Activated CD8-positive, alpha-beta T cell treated with anti-CD3 and anti-CD28 coated beads, Interleukin-2, amount 10 ng/mL, durations not matched to agents 7 days and 5 days (primary cell): ENCODE measurements around the gene TWIST2. TPM values are rescaled to one million over a fixed set of nuclear protein-coding genes. Genes with fewer than 3 reads are reported as not detected.

Experiments
- ATAC-seq: fragments of 150-1000 bp; cut with Tn5 transposase; one replicate; pipeline ENCODE4 v1.10.0; 2021; ENCODE audit warnings: moderate library complexity
- CTCF ChIA-PET: fragments of 350-600 bp; sonication (Branson Sonifier 250); formaldehyde crosslinking; loops from one replicate; lab custom pipeline; 2021; ENCODE audit warnings: antibody characterized with exemption; lab: Charles Lee
- POLR2A ChIA-PET: fragments of 350-600 bp; sonication (Branson Sonifier 250); formaldehyde crosslinking; loops from one replicate; lab custom pipeline; 2021; ENCODE audit warnings: antibody characterized with exemption; lab: Charles Lee
- DNase-seq: peaks from one replicate; pipeline ENCODE4 v3.0.0-alpha.2; 2020
- H3K27ac Mint-ChIP-seq: one replicate; pipeline ENCODE4 v1.8.0; 2021; ENCODE audit warnings: mild to moderate bottlenecking, mixed read lengths
- H3K27me3 Mint-ChIP-seq: one replicate; pipeline ENCODE4 v1.8.0; 2021; ENCODE audit warnings: low read depth, mixed read lengths
- H3K36me3 Mint-ChIP-seq: one replicate; pipeline ENCODE4 v1.8.0; 2021; ENCODE audit warnings: low read depth, mixed read lengths
- H3K4me1 Mint-ChIP-seq: one replicate; pipeline ENCODE4 v1.8.0; 2021; ENCODE audit warnings: low read depth, mixed read lengths
- H3K4me3 Mint-ChIP-seq: one replicate; pipeline ENCODE4 v1.8.0; 2021; ENCODE audit warnings: mild to moderate bottlenecking, mixed read lengths
- H3K9me3 Mint-ChIP-seq: one replicate; pipeline ENCODE4 v1.8.0; 2022; ENCODE audit warnings: mixed read lengths; ENCODE audit not compliant: insufficient read depth
- total RNA-seq, 2 experiments: library from RNA; stranded (reverse); gene quantifications; one replicate each; pipeline ENCODE4 v1.2.3, GENCODE V29; 2021

The TWIST2 gene
- total RNA-seq, 2 experiments from 2014 or later, result not detected

- no peaks in the 10 kb centered on the region for H3K9me3 Mint-ChIP-seq
- H3K4me1 Mint-ChIP-seq, result no peaks in the 10 kb centered on the region
- ATAC-seq (no peak), DNase-seq (no peak)
- ChIA-PET CTCF (no interaction called here), POLR2A (no interaction called here)
- H3K36me3 Mint-ChIP-seq, result no peaks in the 10 kb centered on the region
- no peak overlapping the region for H3K27ac Mint-ChIP-seq
- H3K27me3 Mint-ChIP-seq, result peaks cover 2% of the 10 kb centered on the region
- H3K4me3 Mint-ChIP-seq, result no peak overlapping the region
These were observed 78.1 kb downstream of the TWIST2 start for GRCh38 chr2:238925816-238926521.

GRCh38 chr2:238926761-238927611 lies 79.1 kb downstream of the TWIST2 start:
- Mint-ChIP-seq H3K4me1 (no peaks in the 10 kb centered on the region), H3K4me3 (no peak overlapping the region), H3K36me3 (no peaks in the 10 kb centered on the region), H3K27me3 (peaks cover 8% of the 10 kb centered on the region), H3K9me3 (no peaks in the 10 kb centered on the region), H3K27ac (no peak overlapping the region)
- ATAC-seq (no peak), DNase-seq (no peak)
- POLR2A ChIA-PET, result no interaction called here
- CTCF ChIA-PET, result no interaction called here

- Mint-ChIP-seq H3K4me3 (no peak overlapping the region), H3K27me3 (peaks cover 10% of the 10 kb centered on the region), H3K27ac (no peak overlapping the region), H3K36me3 (no peaks in the 10 kb centered on the region), H3K4me1 (no peaks in the 10 kb centered on the region), H3K9me3 (no peaks in the 10 kb centered on the region)
- DNase-seq (no peak), ATAC-seq (no peak)
- CTCF ChIA-PET, result no interaction called here
- POLR2A ChIA-PET, result no interaction called here
These were observed 80.0 kb downstream of the TWIST2 start for GRCh38 chr2:238927746-238928519.

GRCh38 chr2:238928520-238929241 lies 80.8 kb downstream of the TWIST2 start:
- ChIA-PET CTCF (no interaction called here), POLR2A (no interaction called here)
- Mint-ChIP-seq H3K36me3 (no peaks in the 10 kb centered on the region), H3K9me3 (no peaks in the 10 kb centered on the region), H3K27ac (no peak overlapping the region), H3K4me1 (no peaks in the 10 kb centered on the region), H3K27me3 (peaks cover 13% of the 10 kb centered on the region), H3K4me3 (no peak overlapping the region)
- ATAC-seq (no peak), DNase-seq (no peak)

GRCh38 chr2:238929242-238930081 lies 81.6 kb downstream of the TWIST2 start:
- DNase-seq (no peak), ATAC-seq (no peak)
- no peaks in the 10 kb centered on the region for H3K9me3 Mint-ChIP-seq
- H3K4me3 Mint-ChIP-seq, result no peak overlapping the region
- CTCF ChIA-PET, result no interaction called here
- POLR2A ChIA-PET, result no interaction called here
- H3K27ac Mint-ChIP-seq, result no peak overlapping the region
- peaks cover 17% of the 10 kb centered on the region for H3K27me3 Mint-ChIP-seq
- H3K36me3 Mint-ChIP-seq, result no peaks in the 10 kb centered on the region
- no peaks in the 10 kb centered on the region for H3K4me1 Mint-ChIP-seq

GRCh38 chr2:238930216-238930615 lies 82.3 kb downstream of the TWIST2 start:
- H3K27me3 Mint-ChIP-seq, result peaks cover 17% of the 10 kb centered on the region
- H3K9me3 Mint-ChIP-seq, result no peaks in the 10 kb centered on the region
- H3K4me3 Mint-ChIP-seq, result no peak overlapping the region
- no peak overlapping the region for H3K27ac Mint-ChIP-seq
- ATAC-seq (no peak), DNase-seq (no peak)
- H3K36me3 Mint-ChIP-seq, result no peaks in the 10 kb centered on the region
- ChIA-PET POLR2A (no interaction called here), CTCF (no interaction called here)
- no peaks in the 10 kb centered on the region for H3K4me1 Mint-ChIP-seq

GRCh38 chr2:238936162-238937052 lies 88.5 kb downstream of the TWIST2 start:
- H3K4me3 Mint-ChIP-seq, result no peak overlapping the region
- peak; percentile 13 for DNase-seq
- POLR2A ChIA-PET, result no interaction called here
- CTCF ChIA-PET, result no interaction called here
- H3K27ac Mint-ChIP-seq, result no peak overlapping the region
- no peaks in the 10 kb centered on the region for H3K9me3 Mint-ChIP-seq
- H3K36me3 Mint-ChIP-seq, result no peaks in the 10 kb centered on the region
- peaks cover 13% of the 10 kb centered on the region for H3K27me3 Mint-ChIP-seq
- no peak for ATAC-seq
- H3K4me1 Mint-ChIP-seq, result no peaks in the 10 kb centered on the region

- no peak for ATAC-seq
- DNase-seq, result peak; percentile 8
- ChIA-PET CTCF (no interaction called here), POLR2A (no interaction called here)
- H3K36me3 Mint-ChIP-seq, result no peaks in the 10 kb centered on the region
- no peaks in the 10 kb centered on the region for H3K4me1 Mint-ChIP-seq
- H3K4me3 Mint-ChIP-seq, result no peak overlapping the region
- no peak overlapping the region for H3K27ac Mint-ChIP-seq
- no peaks in the 10 kb centered on the region for H3K9me3 Mint-ChIP-seq
- H3K27me3 Mint-ChIP-seq, result peaks cover 7% of the 10 kb centered on the region
These were observed 90.1 kb downstream of the TWIST2 start for GRCh38 chr2:238938003-238938400.

GRCh38 chr2:238938401-238939055 lies 90.6 kb downstream of the TWIST2 start:
- no peaks in the 10 kb centered on the region for H3K4me1 Mint-ChIP-seq
- ATAC-seq (no peak), DNase-seq (peak; percentile 15)
- POLR2A ChIA-PET, result no interaction called here
- H3K27me3 Mint-ChIP-seq, result peaks cover 5% of the 10 kb centered on the region
- H3K4me3 Mint-ChIP-seq, result no peak overlapping the region
- no peak overlapping the region for H3K27ac Mint-ChIP-seq
- H3K36me3 Mint-ChIP-seq, result no peaks in the 10 kb centered on the region
- no peaks in the 10 kb centered on the region for H3K9me3 Mint-ChIP-seq
- CTCF ChIA-PET, result no interaction called here

DNA sequence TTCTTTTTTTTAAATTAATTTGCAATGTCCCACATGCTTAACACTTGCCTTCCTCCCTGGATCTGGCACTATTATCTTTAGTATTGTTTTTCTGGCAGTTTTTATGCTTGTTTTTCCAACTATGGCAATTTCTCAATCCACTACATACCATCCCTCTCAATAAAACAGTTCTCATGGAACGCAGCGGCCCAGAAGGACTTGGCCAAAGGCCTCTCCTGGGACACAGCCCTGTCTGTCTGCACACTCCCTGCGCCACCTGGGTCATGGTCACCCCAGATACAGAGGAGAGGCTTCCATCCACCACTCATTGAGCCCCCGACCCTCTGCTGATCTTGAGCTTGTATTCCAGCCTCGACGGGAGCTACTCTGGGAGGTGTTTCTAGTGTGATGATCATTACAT lies 91.2 kb downstream of the TWIST2 start:
- DNase-seq, result peak; percentile 10
- H3K36me3 Mint-ChIP-seq, result no peaks in the 10 kb centered on the region
- ChIA-PET POLR2A (no interaction called here), CTCF (no interaction called here)
- no peaks in the 10 kb centered on the region for H3K9me3 Mint-ChIP-seq
- H3K27me3 Mint-ChIP-seq, result peaks cover 1% of the 10 kb centered on the region
- no peak overlapping the region for H3K27ac Mint-ChIP-seq
- no peaks in the 10 kb centered on the region for H3K4me1 Mint-ChIP-seq
- no peak overlapping the region for H3K4me3 Mint-ChIP-seq
- ATAC-seq, result no peak
